WI38 (cell line): Measurements from ENCODE around the gene GBE1.
A peak's percentile ranks its signal among the peaks of the same experiment; 100 is the strongest.

Experiments used
- H3K4me3 ChIP-seq: 2 replicates; pipeline ENCODE4 v1.5.1; 2011; ENCODE audit warnings: low read depth, mild to moderate bottlenecking, control low read depth, low read length
- TF ChIP-seq, protein P1 (sequence below): IDR thresholded peaks from 2 replicates; pipeline ENCODE4 v1.5.1; 2012; ENCODE audit warnings: low read depth, mild to moderate bottlenecking, control low read depth, low read length

GBE1 gene

DNA sequence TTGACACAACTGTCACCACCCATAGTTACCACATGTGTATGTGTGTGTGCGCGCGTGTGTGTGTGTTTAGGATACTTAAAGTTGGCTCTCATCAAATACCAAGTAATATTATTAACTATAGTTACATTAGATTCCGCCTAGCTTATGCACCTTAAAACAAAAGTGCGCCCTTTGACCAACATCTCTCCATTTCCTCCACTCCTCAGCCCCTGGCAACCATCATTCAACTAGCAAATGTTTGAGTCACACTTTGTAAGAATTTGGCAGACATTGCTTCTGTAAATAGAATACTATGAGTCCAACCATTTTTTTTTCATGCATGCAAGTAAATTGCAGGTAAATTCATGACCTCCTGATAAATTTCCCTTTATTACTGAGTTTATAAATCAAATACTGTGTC lies 169.3 kb downstream of the GBE1 start:
- TF ChIP-seq, protein P1, sequence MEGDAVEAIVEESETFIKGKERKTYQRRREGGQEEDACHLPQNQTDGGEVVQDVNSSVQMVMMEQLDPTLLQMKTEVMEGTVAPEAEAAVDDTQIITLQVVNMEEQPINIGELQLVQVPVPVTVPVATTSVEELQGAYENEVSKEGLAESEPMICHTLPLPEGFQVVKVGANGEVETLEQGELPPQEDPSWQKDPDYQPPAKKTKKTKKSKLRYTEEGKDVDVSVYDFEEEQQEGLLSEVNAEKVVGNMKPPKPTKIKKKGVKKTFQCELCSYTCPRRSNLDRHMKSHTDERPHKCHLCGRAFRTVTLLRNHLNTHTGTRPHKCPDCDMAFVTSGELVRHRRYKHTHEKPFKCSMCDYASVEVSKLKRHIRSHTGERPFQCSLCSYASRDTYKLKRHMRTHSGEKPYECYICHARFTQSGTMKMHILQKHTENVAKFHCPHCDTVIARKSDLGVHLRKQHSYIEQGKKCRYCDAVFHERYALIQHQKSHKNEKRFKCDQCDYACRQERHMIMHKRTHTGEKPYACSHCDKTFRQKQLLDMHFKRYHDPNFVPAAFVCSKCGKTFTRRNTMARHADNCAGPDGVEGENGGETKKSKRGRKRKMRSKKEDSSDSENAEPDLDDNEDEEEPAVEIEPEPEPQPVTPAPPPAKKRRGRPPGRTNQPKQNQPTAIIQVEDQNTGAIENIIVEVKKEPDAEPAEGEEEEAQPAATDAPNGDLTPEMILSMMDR = no peak
- H3K4me3 ChIP-seq = no peak overlapping the region

DNA sequence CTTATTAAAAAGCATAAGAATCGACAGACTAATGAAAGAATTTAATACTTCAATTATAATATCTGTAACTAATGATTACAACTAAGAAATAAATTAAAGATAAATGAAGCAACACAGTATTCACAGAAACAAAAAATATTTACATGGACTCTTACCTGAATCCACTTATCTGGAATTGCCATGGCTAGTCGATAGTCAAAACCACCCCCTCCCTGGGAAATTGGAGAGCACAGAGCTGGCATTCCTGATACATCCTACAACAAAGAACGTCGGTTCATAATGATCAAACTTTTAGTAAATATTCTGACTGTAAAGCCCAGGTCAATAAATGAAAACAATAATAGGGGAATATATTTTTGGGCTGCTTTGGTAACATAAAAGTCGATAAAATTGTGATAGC lies 175.5 kb downstream of the GBE1 start:
- TF ChIP-seq, protein P1 = no peak
- no peak overlapping the region for H3K4me3 ChIP-seq

DNA sequence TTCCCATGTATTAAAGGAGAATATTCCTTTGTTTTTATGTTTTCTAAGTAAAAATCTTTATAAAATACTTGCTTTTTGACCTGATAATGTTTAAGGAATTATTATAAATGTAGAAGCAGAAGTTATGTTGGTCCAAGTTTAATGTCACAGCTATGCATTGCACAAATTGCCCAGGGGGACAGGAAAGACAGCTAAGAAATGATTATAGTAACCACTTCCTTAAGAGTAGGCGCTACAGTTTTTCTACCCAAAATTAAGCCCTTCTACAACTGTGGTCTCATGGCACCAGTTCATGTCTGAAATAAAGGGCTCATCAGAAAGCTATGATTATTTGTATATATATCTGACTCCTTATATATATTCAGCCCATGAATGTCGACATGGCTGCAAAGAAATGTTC lies 176.4 kb downstream of the GBE1 start:
- no peak overlapping the region for H3K4me3 ChIP-seq
- TF ChIP-seq, protein P1 = no peak

DNA sequence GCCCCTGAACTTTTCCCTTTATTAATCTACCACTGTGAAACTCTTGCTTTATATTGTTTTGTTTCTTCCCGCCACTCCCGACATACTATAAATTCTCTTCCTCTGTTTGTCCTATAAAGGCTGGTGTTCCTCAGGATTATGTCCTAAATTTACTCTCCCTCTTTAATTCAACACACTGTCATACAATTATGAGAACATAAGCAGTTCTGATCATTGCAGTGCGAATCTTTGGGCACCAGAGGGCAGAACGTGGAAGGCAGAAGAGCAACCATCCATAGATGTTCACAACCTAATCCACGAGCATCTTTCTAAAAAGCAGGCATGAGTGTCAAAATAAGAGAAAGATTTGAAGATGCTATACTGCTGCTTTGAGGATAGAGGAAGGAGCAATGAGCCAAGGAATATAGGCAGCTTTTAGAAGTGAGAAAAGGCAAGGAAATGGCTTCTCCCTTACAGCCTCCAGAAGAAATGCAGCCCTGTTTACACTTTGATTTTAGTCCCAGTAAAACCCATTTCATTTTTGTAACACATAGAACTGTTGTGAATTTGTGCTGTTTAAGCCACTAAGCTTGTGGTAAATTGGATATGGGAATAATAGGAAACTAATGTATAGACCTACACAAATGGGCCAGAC lies 179.4 kb downstream of the GBE1 start:
- TF ChIP-seq, protein P1 = peak; percentile 58
- H3K4me3 ChIP-seq = no peak overlapping the region

DNA sequence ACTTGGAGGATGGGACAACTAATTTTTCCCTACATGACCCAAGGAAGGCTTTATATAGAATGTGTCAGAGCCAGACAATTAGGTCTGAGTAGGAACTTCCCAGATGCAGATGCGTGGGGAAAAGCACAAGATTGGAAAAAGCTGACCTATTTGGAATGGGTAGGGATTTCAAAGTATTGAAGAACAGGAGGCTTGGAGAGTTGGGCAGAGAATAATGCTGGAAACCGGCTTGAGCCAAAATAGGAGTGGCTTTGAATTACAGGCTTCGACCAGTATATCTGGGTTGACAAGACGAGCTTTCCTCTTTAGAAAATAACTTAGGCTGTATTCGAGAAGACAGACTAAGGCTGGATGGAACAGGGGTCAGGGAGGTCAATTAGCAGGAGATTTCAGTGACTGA lies 181.1 kb downstream of the GBE1 start:
- H3K4me3 ChIP-seq = no peak overlapping the region
- TF ChIP-seq, protein P1 = no peak

DNA sequence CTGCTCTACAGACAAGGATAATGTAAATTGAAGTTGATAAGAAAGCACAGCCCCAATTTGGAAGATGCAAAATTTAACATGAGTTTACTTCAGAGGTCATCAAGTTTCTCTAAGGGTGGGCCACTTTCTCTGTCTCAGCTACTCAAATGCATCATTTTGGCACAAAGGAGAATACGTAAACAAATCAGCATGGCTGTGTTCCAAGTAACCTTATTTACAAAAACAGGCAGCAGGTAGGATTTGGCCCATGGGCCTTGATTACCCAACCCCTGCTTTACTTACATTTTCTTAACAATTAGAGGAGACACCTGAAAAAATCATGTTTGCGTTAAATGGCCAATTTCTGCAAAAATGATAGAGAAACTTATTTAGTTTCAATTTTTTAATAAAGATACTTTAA lies 181.7 kb downstream of the GBE1 start:
- TF ChIP-seq, protein P1 = no peak
- no peak overlapping the region for H3K4me3 ChIP-seq

DNA sequence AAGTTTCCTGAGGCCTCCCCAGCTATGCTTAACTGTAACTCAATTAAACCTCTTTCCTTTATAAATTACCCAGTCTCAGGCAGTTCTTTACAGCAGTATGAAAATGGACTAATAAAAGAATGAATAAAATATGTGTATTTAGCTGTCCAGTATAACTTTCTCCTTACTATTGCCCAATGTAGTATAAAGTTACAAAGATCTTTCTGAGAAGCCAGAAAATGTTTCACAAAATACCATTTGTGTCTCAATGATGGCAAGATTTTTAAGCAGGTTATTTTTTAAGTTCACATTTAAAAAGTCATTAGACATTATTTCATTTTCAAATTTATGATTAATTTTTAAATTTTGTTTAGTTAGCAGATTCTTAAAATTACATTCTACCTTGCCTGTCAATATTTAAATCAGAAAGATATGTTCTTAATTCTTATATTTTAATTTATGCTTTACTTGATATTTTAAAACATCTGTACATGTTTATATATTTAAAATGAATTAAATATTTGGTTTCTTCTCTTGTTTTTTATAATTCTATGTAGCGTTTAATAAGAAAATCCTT lies 189.2 kb downstream of the GBE1 start:
- TF ChIP-seq, protein P1 = no peak
- no peak overlapping the region for H3K4me3 ChIP-seq
